IMR-90 (cell line): ENCODE data around the gene ERG. TPM values are rescaled to one million over a fixed set of nuclear protein-coding genes. Genes with fewer than 3 reads are reported as not detected.

Experiments
- ATAC-seq: fragments of 200-7000 bp; cut with Tn5 transposase; 2 replicates; pipeline ENCODE4 v1.9.1; 2020; ENCODE audit warnings: low read depth, mild to moderate bottlenecking, moderate library complexity
- BruUV-seq: library from RNA; stranded (reverse); fragments of 400-500 nt; replicated peaks from 2 replicates; lab custom pipeline; 2021; lab: Mats Ljungman, UMichigan
- CTCF ChIA-PET: fragments of 300-600 bp; formaldehyde crosslinking; extraction: SDS; loops from one replicate; lab custom pipeline; 2021; ENCODE audit warnings: antibody characterized with exemption; lab: Yijun Ruan, JAX
- POLR2A ChIA-PET: fragments of 300-600 bp; sonication (Branson Sonifier 250); formaldehyde crosslinking; loops from one replicate; lab custom pipeline; 2022; ENCODE audit warnings: antibody characterized with exemption; ENCODE audit not compliant: unreplicated experiment; lab: Charles Lee
- DNase-seq: peaks from one replicate; pipeline ENCODE4 v3.0.0; 2013
- H2AFZ ChIP-seq: replicated peaks from 2 replicates; pipeline ENCODE3; 2013; ENCODE audit warnings: low read length, mild to moderate bottlenecking; ENCODE audit not compliant: poor library complexity
- H2AK5ac ChIP-seq: 2 replicates; pipeline ENCODE4 v1.6.1; 2013; ENCODE audit warnings: low read depth, low read length, inconsistent platforms
- H2AK9ac ChIP-seq: replicated peaks from 2 replicates; pipeline ENCODE3; 2013; ENCODE audit warnings: mild to moderate bottlenecking, low read depth, low read length, moderate library complexity; ENCODE audit not compliant: poor library complexity
- H2BK120ac ChIP-seq: 2 replicates; pipeline ENCODE4 v1.6.1; 2013; ENCODE audit warnings: low read depth, low read length, inconsistent platforms
- H2BK15ac ChIP-seq: 3 replicates; pipeline ENCODE4 v1.6.1; 2013; ENCODE audit warnings: low read depth, low read length, inconsistent platforms
- H2BK20ac ChIP-seq: 2 replicates; pipeline ENCODE4 v1.6.1; 2013; ENCODE audit warnings: low read depth, mild to moderate bottlenecking, inconsistent platforms, low read length, moderate library complexity
- H2BK5ac ChIP-seq: 2 replicates; pipeline ENCODE4 v1.6.1; 2013; ENCODE audit warnings: mild to moderate bottlenecking, low read depth, low read length, inconsistent platforms; ENCODE audit not compliant: poor library complexity, severe bottlenecking
- H3K14ac ChIP-seq: replicated peaks from 2 replicates; pipeline ENCODE4 v1.6.1; 2013; ENCODE audit warnings: low read depth, low read length, inconsistent platforms
- H3K18ac ChIP-seq: 2 replicates; pipeline ENCODE4 v1.6.1; 2013; ENCODE audit warnings: low read depth, low read length, control low read depth
- H3K23ac ChIP-seq: 2 replicates; pipeline ENCODE4 v1.6.1; 2013; ENCODE audit warnings: low read depth, low read length, inconsistent platforms
- H3K27ac ChIP-seq: 2 replicates; pipeline ENCODE4 v1.5.1; 2013; ENCODE audit warnings: mild to moderate bottlenecking, control low read depth, low read length; ENCODE audit not compliant: insufficient read depth
- H3K27me3 ChIP-seq: 2 replicates; pipeline ENCODE4 v1.6.1; 2013; ENCODE audit warnings: low read length; ENCODE audit not compliant: control insufficient read depth, insufficient read depth
- H3K36me3 ChIP-seq: 2 replicates; pipeline ENCODE4 v1.6.1; 2013; ENCODE audit warnings: low read length, mixed read lengths; ENCODE audit not compliant: control insufficient read depth, insufficient read depth
- H3K4ac ChIP-seq: 2 replicates; pipeline ENCODE4 v1.6.1; 2013; ENCODE audit warnings: low read depth, low read length, inconsistent platforms
- H3K4me1 ChIP-seq: 2 replicates; pipeline ENCODE4 v1.6.1; 2013; ENCODE audit warnings: low read length, mixed read lengths; ENCODE audit not compliant: control insufficient read depth, insufficient read depth
- H3K4me2 ChIP-seq: 2 replicates; pipeline ENCODE4 v1.6.1; 2013; ENCODE audit warnings: low read depth, mild to moderate bottlenecking, control low read depth, low read length, moderate library complexity
- H3K4me3 ChIP-seq: 2 replicates; pipeline ENCODE4 v1.5.1; 2013; ENCODE audit warnings: low read depth, mild to moderate bottlenecking, control low read depth, low read length, moderate library complexity; ENCODE audit not compliant: insufficient read depth
- H3K56ac ChIP-seq: 2 replicates; pipeline ENCODE4 v1.6.1; 2013; ENCODE audit warnings: low read length, inconsistent platforms; ENCODE audit not compliant: insufficient read depth; ENCODE audit errors: extremely low read depth
- H3K79me1 ChIP-seq, 2 experiments: 2 replicates each; pipeline ENCODE4 v1.6.1; 2013; ENCODE audit warnings: low read length in 2 of 2, inconsistent platforms in 1 of 2, low read depth in 1 of 2
- H3K9ac ChIP-seq: 2 replicates; pipeline ENCODE4 v1.6.1; 2013; ENCODE audit warnings: low read depth, low read length, control low read depth
- H3K9me1 ChIP-seq: 2 replicates; pipeline ENCODE4 v1.6.1; 2013; ENCODE audit warnings: low read length, inconsistent platforms; ENCODE audit not compliant: insufficient read depth
- H3K9me3 ChIP-seq: 2 replicates; pipeline ENCODE4 v1.6.1; 2013; ENCODE audit warnings: low read length; ENCODE audit not compliant: control insufficient read depth, insufficient read depth
- H4K20me1 ChIP-seq: 2 replicates; pipeline ENCODE4 v1.6.1; 2013; ENCODE audit warnings: low read length, inconsistent platforms; ENCODE audit not compliant: insufficient read depth
- H4K5ac ChIP-seq: 2 replicates; pipeline ENCODE4 v1.6.1; 2013; ENCODE audit warnings: mild to moderate bottlenecking, low read depth, low read length, control low read depth
- H4K8ac ChIP-seq, 2 experiments: 2 replicates each; pipeline ENCODE4 v1.6.1; 2013; ENCODE audit warnings: low read depth in 2 of 2, low read length in 2 of 2, control low read depth in 1 of 2, inconsistent platforms in 1 of 2
- H4K91ac ChIP-seq: 2 replicates; pipeline ENCODE4 v1.6.1; 2013; ENCODE audit warnings: low read depth, low read length, inconsistent platforms; ENCODE audit not compliant: insufficient read depth
- BHLHE40 ChIP-seq: fragments of 150-350 bp; IDR thresholded peaks from 2 replicates; pipeline ENCODE4 v1.6.1; 2016; ENCODE audit warnings: mild to moderate bottlenecking, low read depth, low read length
- CEBPB ChIP-seq: IDR thresholded peaks from 2 replicates; pipeline ENCODE4 v1.6.1; 2012; ENCODE audit warnings: low read depth, low read length, improper control_type of control experiment
- CHD1 ChIP-seq: IDR thresholded peaks from 2 replicates; pipeline ENCODE4 v1.6.1; 2012; ENCODE audit warnings: low read depth, low read length, improper control_type of control experiment
- FOS ChIP-seq: fragments of 150-350 bp; IDR thresholded peaks from 2 replicates; pipeline ENCODE4 v1.6.1; 2016; ENCODE audit warnings: low read depth, low read length
- MAFK ChIP-seq: IDR thresholded peaks from 2 replicates; pipeline ENCODE4 v1.6.1; 2012; ENCODE audit warnings: low read depth, low read length, improper control_type of control experiment
- MAZ ChIP-seq: IDR thresholded peaks from 2 replicates; pipeline ENCODE4 v1.6.1; 2012; ENCODE audit warnings: low read depth, mild to moderate bottlenecking, low read length, improper control_type of control experiment, moderate library complexity, borderline replicate concordance
- MXI1 ChIP-seq: IDR thresholded peaks from 2 replicates; pipeline ENCODE4 v1.6.1; 2012; ENCODE audit warnings: low read depth, mild to moderate bottlenecking, low read length, moderate library complexity, borderline replicate concordance
- NFE2L2 ChIP-seq: fragments of 150-350 bp; IDR thresholded peaks from 2 replicates; pipeline ENCODE4 v1.6.1; 2016; ENCODE audit warnings: low read depth, mild to moderate bottlenecking, low read length
- POLR2A ChIP-seq: IDR thresholded peaks from 2 replicates; pipeline ENCODE4 v1.6.1; 2012; ENCODE audit warnings: mild to moderate bottlenecking, low read depth, low read length
- RAD21 ChIP-seq: IDR thresholded peaks from 2 replicates; pipeline ENCODE4 v1.6.1; 2012; ENCODE audit warnings: low read length, improper control_type of control experiment
- RCOR1 ChIP-seq: IDR thresholded peaks from 2 replicates; pipeline ENCODE4 v1.6.1; 2012; ENCODE audit warnings: mild to moderate bottlenecking, low read length, improper control_type of control experiment; ENCODE audit not compliant: insufficient replicate concordance
- RFX5 ChIP-seq: IDR thresholded peaks from 2 replicates; pipeline ENCODE4 v1.8.0; 2012; ENCODE audit warnings: low read depth, mild to moderate bottlenecking, low read length, moderate library complexity
- SMC3 ChIP-seq: fragments of 150-350 bp; IDR thresholded peaks from 2 replicates; pipeline ENCODE4 v1.6.1; 2016; ENCODE audit warnings: low read depth, mild to moderate bottlenecking, antibody characterized with exemption, low read length, moderate library complexity
- WGBS, 2 experiments: methylation state at CpG; one replicate each; pipeline versions ENCODE4 v1.1.5 to v1.1.7; 2013; ENCODE audit warnings: missing lambda C conversion rate in 2 of 2; ENCODE audit not compliant: insufficient read length in 1 of 2; ENCODE audit errors: extremely low coverage in 2 of 2; 5-methylcytosine and 5-hydroxymethylcytosine counted together
- dilution Hi-C: fragments of 300-500 bp; cut with HindIII; formaldehyde crosslinking; loops from one replicate; pipeline ENCODE4 v1.14.3; 2018; ENCODE audit warnings: low sequenced_read_pairs; ENCODE audit not compliant: unreplicated experiment
- in situ Hi-C: fragments of 300-500 bp; cut with MboI; formaldehyde crosslinking; loops from 3 replicates; pipeline ENCODE4 v1.14.3; 2019; ENCODE audit warnings: low sequenced_read_pairs, inconsistent platforms, mixed read lengths
- intact Hi-C: fragments of 100-400 bp; cut with micrococcal nuclease; formaldehyde crosslinking; loops from 2 replicates; pipeline ENCODE4 v1.10.0; 2022
- polyA plus RNA-seq, 3 experiments: library from polyadenylated mRNA; depleted of rRNA; stranded (reverse); fragments of >200 nt; gene quantifications; 2 replicates each; pipeline ENCODE4 v1.2.3, GENCODE V29; 2012; ENCODE audit warnings: low replicate concordance in 1 of 3
- total RNA-seq: library from RNA; depleted of rRNA; stranded (reverse); fragments of >200 nt; gene quantifications from 2 replicates; pipeline ENCODE4 v1.2.3, GENCODE V29; 2012
- TF ChIP-seq, protein P1 (sequence below): conservative IDR thresholded peaks from 2 replicates; pipeline ENCODE4 v1.5.1; 2012; ENCODE audit warnings: mild to moderate bottlenecking, low read depth, low read length, improper control_type of control experiment
- TF ChIP-seq, protein P2 (sequence below): fragments of 150-350 bp; IDR thresholded peaks from 2 replicates; pipeline ENCODE4 v1.6.1; 2016; ENCODE audit warnings: low read depth, mild to moderate bottlenecking, low read length, moderate library complexity, borderline replicate concordance
- TF ChIP-seq, protein P3 (sequence below): fragments of 150-350 bp; IDR thresholded peaks from 2 replicates; pipeline ENCODE4 v1.6.1; 2017; ENCODE audit warnings: mild to moderate bottlenecking, antibody characterized with exemption, low read length, low read depth

ERG gene
- total and polyA plus RNA-seq, 2 of the 4 experiments (the other 2 are of a cell fraction): not detected

- no peak for DNase-seq
- H4K5ac ChIP-seq: no peak overlapping the region
- no peak overlapping the region for H3K9ac ChIP-seq
- H2BK20ac ChIP-seq: no peak overlapping the region
- H3K4me2 ChIP-seq: no peak overlapping the region
- H4K91ac ChIP-seq: no peak overlapping the region
- H3K79me1 ChIP-seq: no peaks in the 10 kb centered on the region
- no peaks in the 10 kb centered on the region for H3K4me1 ChIP-seq
- H4K20me1 ChIP-seq: no peaks in the 10 kb centered on the region
- H3K56ac ChIP-seq: no peak overlapping the region
- no peak overlapping the region for H3K23ac ChIP-seq
- no peak overlapping the region for H2BK5ac ChIP-seq
- H2AFZ ChIP-seq: no peak overlapping the region
- no peaks in the 10 kb centered on the region for H3K36me3 ChIP-seq
- no peak overlapping the region for H3K18ac ChIP-seq
- dilution Hi-C loops (loop anchor here (25.0 kb wide), 1 partner anchor 153 kb away; no protein-coding TSS in a partner anchor), intact Hi-C loops (no loop called here), in situ Hi-C loops (loop anchor here (25.0 kb wide), 1 partner anchor 428 kb away; no protein-coding TSS in a partner anchor)
- TF ChIP-seq CHD1: no peak
- no peak for TF ChIP-seq NFE2L2
- TF ChIP-seq MXI1: no peak
- TF ChIP-seq CEBPB: no peak
- no peak for TF ChIP-seq BHLHE40
- TF ChIP-seq FOS: no peak
- TF ChIP-seq MAZ: no peak
- no peak for TF ChIP-seq MAFK
- TF ChIP-seq RFX5: no peak
- TF ChIP-seq POLR2A: no peak
- TF ChIP-seq, protein P1, sequence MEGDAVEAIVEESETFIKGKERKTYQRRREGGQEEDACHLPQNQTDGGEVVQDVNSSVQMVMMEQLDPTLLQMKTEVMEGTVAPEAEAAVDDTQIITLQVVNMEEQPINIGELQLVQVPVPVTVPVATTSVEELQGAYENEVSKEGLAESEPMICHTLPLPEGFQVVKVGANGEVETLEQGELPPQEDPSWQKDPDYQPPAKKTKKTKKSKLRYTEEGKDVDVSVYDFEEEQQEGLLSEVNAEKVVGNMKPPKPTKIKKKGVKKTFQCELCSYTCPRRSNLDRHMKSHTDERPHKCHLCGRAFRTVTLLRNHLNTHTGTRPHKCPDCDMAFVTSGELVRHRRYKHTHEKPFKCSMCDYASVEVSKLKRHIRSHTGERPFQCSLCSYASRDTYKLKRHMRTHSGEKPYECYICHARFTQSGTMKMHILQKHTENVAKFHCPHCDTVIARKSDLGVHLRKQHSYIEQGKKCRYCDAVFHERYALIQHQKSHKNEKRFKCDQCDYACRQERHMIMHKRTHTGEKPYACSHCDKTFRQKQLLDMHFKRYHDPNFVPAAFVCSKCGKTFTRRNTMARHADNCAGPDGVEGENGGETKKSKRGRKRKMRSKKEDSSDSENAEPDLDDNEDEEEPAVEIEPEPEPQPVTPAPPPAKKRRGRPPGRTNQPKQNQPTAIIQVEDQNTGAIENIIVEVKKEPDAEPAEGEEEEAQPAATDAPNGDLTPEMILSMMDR: no peak
- TF ChIP-seq, protein P2, sequence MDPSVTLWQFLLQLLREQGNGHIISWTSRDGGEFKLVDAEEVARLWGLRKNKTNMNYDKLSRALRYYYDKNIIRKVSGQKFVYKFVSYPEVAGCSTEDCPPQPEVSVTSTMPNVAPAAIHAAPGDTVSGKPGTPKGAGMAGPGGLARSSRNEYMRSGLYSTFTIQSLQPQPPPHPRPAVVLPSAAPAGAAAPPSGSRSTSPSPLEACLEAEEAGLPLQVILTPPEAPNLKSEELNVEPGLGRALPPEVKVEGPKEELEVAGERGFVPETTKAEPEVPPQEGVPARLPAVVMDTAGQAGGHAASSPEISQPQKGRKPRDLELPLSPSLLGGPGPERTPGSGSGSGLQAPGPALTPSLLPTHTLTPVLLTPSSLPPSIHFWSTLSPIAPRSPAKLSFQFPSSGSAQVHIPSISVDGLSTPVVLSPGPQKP: no peak
- TF ChIP-seq SMC3: no peak
- TF ChIP-seq RCOR1: no peak
- TF ChIP-seq, protein P3, sequence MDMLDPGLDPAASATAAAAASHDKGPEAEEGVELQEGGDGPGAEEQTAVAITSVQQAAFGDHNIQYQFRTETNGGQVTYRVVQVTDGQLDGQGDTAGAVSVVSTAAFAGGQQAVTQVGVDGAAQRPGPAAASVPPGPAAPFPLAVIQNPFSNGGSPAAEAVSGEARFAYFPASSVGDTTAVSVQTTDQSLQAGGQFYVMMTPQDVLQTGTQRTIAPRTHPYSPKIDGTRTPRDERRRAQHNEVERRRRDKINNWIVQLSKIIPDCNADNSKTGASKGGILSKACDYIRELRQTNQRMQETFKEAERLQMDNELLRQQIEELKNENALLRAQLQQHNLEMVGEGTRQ: no peak
- no peak for TF ChIP-seq RAD21
- CTCF ChIA-PET: no interaction called here
- H3K4ac ChIP-seq: no peak overlapping the region
- no TSS peak for BruUV-seq
- H4K8ac ChIP-seq: no peak overlapping the region
- no peak overlapping the region for H3K14ac ChIP-seq
- H3K9me1 ChIP-seq: no peaks in the 10 kb centered on the region; the same call in 1 of the 2 replicates
- ATAC-seq: no peak
- H2BK120ac ChIP-seq: no peak overlapping the region
- POLR2A ChIA-PET: interaction anchor here (0.5 kb wide), 1 partner anchor 8 kb away, joined by 3 read pairs; no protein-coding TSS in a partner anchor
- H3K27ac ChIP-seq: no peak overlapping the region
- peaks cover 20% of the 10 kb centered on the region for H3K27me3 ChIP-seq
- no peaks in the 10 kb centered on the region for H3K9me3 ChIP-seq
- no peak overlapping the region for H3K4me3 ChIP-seq
- WGBS, 2 experiments: no CpG with 5 or more reads among the region's 2 CpGs
- H2AK9ac ChIP-seq: no peak overlapping the region
- H2AK5ac ChIP-seq: no peak overlapping the region
- no peak overlapping the region for H2BK15ac ChIP-seq
Measured at GRCh38 chr21:38365521-38365920, 132.8 kb downstream of the ERG start.
